Measurements from ENCODE around the gene MDGA2. TPM values are rescaled to one million over a fixed set of nuclear protein-coding genes. Genes with fewer than 3 reads are reported as not detected.

Gene MDGA2
- total RNA-seq, 4 donors from 2014 or later, result 4.2 TPM; not detected in 3

- intact Hi-C loops (cut with DNase I; ENCODE audit: low total_unique reads), result no loop called here
- Histone ChIP-seq H3K4me1 (no peaks in the 10 kb centered on the region), H3K27ac (no peak overlapping the region), H3K27me3 (no peaks in the 10 kb centered on the region), H3K4me3 (no peak overlapping the region), H3K9me3 (no peaks in the 10 kb centered on the region), H3K36me3 (no peaks in the 10 kb centered on the region)
- DNase-seq, result no peak
- TF ChIP-seq, protein P1, sequence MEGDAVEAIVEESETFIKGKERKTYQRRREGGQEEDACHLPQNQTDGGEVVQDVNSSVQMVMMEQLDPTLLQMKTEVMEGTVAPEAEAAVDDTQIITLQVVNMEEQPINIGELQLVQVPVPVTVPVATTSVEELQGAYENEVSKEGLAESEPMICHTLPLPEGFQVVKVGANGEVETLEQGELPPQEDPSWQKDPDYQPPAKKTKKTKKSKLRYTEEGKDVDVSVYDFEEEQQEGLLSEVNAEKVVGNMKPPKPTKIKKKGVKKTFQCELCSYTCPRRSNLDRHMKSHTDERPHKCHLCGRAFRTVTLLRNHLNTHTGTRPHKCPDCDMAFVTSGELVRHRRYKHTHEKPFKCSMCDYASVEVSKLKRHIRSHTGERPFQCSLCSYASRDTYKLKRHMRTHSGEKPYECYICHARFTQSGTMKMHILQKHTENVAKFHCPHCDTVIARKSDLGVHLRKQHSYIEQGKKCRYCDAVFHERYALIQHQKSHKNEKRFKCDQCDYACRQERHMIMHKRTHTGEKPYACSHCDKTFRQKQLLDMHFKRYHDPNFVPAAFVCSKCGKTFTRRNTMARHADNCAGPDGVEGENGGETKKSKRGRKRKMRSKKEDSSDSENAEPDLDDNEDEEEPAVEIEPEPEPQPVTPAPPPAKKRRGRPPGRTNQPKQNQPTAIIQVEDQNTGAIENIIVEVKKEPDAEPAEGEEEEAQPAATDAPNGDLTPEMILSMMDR (IDR thresholded peaks at IDR 0.05), result no peak
- TF ChIP-seq POLR2A (IDR thresholded peaks at IDR 0.05), result no peak
Measured at GRCh38 chr14:47269756-47270492, 405.5 kb downstream of the MDGA2 start.

GRCh38 chr14:47264842-47265241 lies 410.6 kb downstream of the MDGA2 start:
- Histone ChIP-seq H3K9me3 (no peaks in the 10 kb centered on the region), H3K27ac (no peak overlapping the region), H3K4me1 (no peaks in the 10 kb centered on the region), H3K4me3 (no peak overlapping the region), H3K27me3 (no peaks in the 10 kb centered on the region), H3K36me3 (no peaks in the 10 kb centered on the region)
- intact Hi-C loops (cut with DNase I; ENCODE audit: low total_unique reads), result no loop called here
- no peak for DNase-seq
- TF ChIP-seq, protein P1 (IDR thresholded peaks at IDR 0.05), result no peak

DNA sequence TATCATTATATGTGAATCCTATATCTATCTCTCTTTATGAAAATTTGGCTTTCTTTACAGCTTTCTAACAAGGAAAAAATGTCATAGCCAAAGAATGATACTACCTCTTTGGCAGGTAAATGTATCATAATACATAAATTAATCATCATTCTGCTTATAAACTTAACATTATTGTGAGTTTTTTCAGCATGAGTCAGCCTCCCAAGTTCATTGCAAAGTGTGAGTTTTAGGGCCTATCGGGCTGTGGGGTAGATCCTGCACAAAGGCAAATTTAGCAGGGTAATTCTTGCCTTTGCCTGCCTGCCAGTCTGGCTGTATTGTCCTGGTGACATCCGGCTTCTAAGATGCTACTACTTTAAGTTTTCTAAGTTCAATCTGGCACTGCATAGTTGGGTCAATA lies 412.6 kb downstream of the MDGA2 start:
- no peak for TF ChIP-seq POLR2A (IDR thresholded peaks at IDR 0.05)
- no peak for DNase-seq
- Histone ChIP-seq H3K4me1 (no peaks in the 10 kb centered on the region), H3K4me3 (no peak overlapping the region), H3K27me3 (no peaks in the 10 kb centered on the region), H3K36me3 (no peaks in the 10 kb centered on the region), H3K27ac (no peak overlapping the region), H3K9me3 (no peaks in the 10 kb centered on the region)
- intact Hi-C loops (cut with DNase I; ENCODE audit: low total_unique reads), result no loop called here

DNA sequence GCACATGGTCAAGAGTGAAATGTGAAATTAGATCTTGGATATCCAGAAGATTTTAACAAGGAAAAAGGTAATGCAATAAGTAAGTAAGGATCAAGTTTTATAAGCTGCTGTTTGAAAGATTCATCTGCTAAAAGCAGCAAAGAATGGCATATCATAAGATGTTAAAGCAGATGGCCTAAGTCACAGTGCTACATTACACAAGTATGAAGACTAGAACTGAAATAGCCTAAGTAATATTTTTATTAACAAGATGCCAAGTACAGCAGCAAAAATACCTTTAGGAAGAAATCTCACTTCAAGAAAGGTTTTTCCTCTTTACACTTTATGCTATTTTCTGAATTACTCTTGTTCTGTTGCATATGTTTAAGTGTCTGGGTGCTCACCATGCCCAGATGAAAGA lies 414.1 kb downstream of the MDGA2 start:
- Histone ChIP-seq H3K4me1 (no peaks in the 10 kb centered on the region), H3K9me3 (no peaks in the 10 kb centered on the region), H3K27me3 (no peaks in the 10 kb centered on the region), H3K36me3 (no peaks in the 10 kb centered on the region), H3K4me3 (no peak overlapping the region), H3K27ac (no peak overlapping the region)
- no peak for TF ChIP-seq POLR2A (IDR thresholded peaks at IDR 0.05)
- TF ChIP-seq, protein P1 (IDR thresholded peaks at IDR 0.05), result no peak
- intact Hi-C loops (cut with DNase I; ENCODE audit: low total_unique reads), result no loop called here
- no peak for DNase-seq

DNA sequence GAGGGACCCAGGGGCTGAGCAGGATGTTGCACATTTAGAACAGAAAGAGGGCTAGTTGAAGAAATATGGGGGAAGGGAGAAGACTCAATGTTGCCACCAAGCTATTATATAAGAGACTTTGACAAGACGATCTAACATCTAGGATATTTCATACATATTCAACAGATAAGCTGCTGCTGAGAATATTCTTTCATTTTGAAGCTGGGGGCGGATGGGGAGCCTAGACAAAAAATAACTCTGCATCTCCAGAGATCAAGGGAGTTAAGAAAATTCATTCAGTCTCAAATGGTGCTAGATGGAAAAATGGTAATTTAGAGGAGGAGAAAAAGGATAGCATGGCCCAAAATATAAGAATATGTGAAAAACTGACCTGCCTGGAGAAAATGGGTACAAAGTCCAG lies 415.6 kb downstream of the MDGA2 start:
- H3K4me1 ChIP-seq, result no peaks in the 10 kb centered on the region
- no peaks in the 10 kb centered on the region for H3K36me3 ChIP-seq
- H3K9me3 ChIP-seq, result no peaks in the 10 kb centered on the region
- TF ChIP-seq, protein P1 (IDR thresholded peaks at IDR 0.05), result no peak
- intact Hi-C loops (cut with DNase I; ENCODE audit: low total_unique reads), result no loop called here
- H3K4me3 ChIP-seq, result no peak overlapping the region
- no peak for DNase-seq
- no peak overlapping the region for H3K27ac ChIP-seq
- no peaks in the 10 kb centered on the region for H3K27me3 ChIP-seq

- H3K4me1 ChIP-seq, result no peaks in the 10 kb centered on the region
- H3K36me3 ChIP-seq, result no peaks in the 10 kb centered on the region
- intact Hi-C loops (cut with DNase I; ENCODE audit: low total_unique reads), result no loop called here
- H3K4me3 ChIP-seq, result no peak overlapping the region
- H3K27ac ChIP-seq, result no peak overlapping the region
- DNase-seq, result no peak
- TF ChIP-seq POLR2A (IDR thresholded peaks at IDR 0.05), result no peak
- TF ChIP-seq, protein P1 (IDR thresholded peaks at IDR 0.05), result no peak
- no peaks in the 10 kb centered on the region for H3K9me3 ChIP-seq
- H3K27me3 ChIP-seq, result no peaks in the 10 kb centered on the region
Measured at GRCh38 chr14:47257013-47257412, 418.4 kb downstream of the MDGA2 start.

Measured in uterus (tissue), 4 donors.